Measurements from ENCODE around the gene ZNF234. TPM values are rescaled to one million over a fixed set of nuclear protein-coding genes. Genes with fewer than 3 reads are reported as not detected.

The ZNF234 gene
- total RNA-seq, 2 donors from 2014 or later = 5.6 to 7.0 TPM

DNA sequence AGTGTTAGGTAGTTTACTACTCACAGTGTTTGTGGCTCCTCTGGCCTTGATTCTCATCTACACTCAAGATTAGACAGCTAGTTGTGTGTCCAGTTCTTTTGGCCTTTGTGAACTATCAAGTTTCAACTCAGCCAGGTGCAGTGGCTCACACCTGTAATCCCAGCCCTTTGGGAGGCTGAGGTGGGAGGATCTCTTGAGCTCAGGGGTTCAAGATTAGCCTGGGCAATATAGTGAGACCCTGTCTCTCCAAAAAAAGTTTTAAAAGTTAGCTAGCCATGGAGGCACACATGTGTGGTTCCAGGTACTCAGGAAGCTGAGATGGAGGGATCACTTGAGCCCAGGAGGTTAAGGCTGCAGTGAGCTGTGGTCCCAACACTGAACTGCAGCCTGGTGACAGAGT is 39.6 kb downstream of the ZNF234 start:
- Histone ChIP-seq H3K36me3 (peaks cover 0 to 7% of the 10 kb centered on the region in 2 donors), H3K9me3 (peaks cover 10% of the 10 kb centered on the region), H3K4me3 (no peak overlapping the region), H3K27me3 (replicated peaks; ENCODE audit: insufficient read depth) (no peaks in the 10 kb centered on the region), H3K4me1 (replicated peaks) (no peaks in the 10 kb centered on the region), H3K27ac (no peak overlapping the region)
- TF ChIP-seq POLR2AphosphoS5 (IDR thresholded peaks at IDR 0.05) (no peak), POLR2A (IDR thresholded peaks at IDR 0.05) (no peak)
- TF ChIP-seq, protein P1, sequence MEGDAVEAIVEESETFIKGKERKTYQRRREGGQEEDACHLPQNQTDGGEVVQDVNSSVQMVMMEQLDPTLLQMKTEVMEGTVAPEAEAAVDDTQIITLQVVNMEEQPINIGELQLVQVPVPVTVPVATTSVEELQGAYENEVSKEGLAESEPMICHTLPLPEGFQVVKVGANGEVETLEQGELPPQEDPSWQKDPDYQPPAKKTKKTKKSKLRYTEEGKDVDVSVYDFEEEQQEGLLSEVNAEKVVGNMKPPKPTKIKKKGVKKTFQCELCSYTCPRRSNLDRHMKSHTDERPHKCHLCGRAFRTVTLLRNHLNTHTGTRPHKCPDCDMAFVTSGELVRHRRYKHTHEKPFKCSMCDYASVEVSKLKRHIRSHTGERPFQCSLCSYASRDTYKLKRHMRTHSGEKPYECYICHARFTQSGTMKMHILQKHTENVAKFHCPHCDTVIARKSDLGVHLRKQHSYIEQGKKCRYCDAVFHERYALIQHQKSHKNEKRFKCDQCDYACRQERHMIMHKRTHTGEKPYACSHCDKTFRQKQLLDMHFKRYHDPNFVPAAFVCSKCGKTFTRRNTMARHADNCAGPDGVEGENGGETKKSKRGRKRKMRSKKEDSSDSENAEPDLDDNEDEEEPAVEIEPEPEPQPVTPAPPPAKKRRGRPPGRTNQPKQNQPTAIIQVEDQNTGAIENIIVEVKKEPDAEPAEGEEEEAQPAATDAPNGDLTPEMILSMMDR (IDR thresholded peaks at IDR 0.05) = no peak
- intact Hi-C loops (cut with DNase I) = no loop called here
- DNase-seq (ENCODE audit: low spot score) = no peak

DNA sequence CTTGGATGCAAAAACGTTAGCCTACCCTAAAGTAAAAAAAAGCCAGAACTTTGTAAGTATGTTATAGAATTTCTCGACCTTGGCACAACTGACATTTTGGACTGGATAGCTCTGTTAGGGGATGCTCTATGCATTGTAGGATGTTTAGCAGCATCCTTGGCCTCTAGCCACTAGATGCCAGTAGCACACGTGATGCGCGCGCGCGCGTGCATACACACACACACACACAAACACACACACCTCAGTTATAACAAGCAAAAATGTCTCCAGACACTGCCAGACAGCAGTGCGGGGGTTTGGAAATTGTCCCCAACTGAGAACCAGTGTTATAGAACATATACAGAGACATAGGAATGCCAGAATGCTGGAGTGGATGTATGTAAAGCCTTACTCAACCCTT is 40.8 kb downstream of the ZNF234 start:
- no peak for DNase-seq (ENCODE audit: low spot score)
- Histone ChIP-seq H3K27me3 (replicated peaks; ENCODE audit: insufficient read depth) (no peaks in the 10 kb centered on the region), H3K36me3 (no peaks in the 10 kb centered on the region), H3K4me3 (no peak overlapping the region), H3K4me1 (replicated peaks) (no peaks in the 10 kb centered on the region), H3K9me3 (peaks cover 6% of the 10 kb centered on the region), H3K27ac (no peak overlapping the region)
- no peak for TF ChIP-seq POLR2AphosphoS5 (IDR thresholded peaks at IDR 0.05)
- TF ChIP-seq POLR2A (IDR thresholded peaks at IDR 0.05) = no peak
- TF ChIP-seq, protein P1 (IDR thresholded peaks at IDR 0.05) = no peak
- intact Hi-C loops (cut with DNase I) = no loop called here
- 81% methylated on average over 10 of the region's 10 CpGs for WGBS

DNA sequence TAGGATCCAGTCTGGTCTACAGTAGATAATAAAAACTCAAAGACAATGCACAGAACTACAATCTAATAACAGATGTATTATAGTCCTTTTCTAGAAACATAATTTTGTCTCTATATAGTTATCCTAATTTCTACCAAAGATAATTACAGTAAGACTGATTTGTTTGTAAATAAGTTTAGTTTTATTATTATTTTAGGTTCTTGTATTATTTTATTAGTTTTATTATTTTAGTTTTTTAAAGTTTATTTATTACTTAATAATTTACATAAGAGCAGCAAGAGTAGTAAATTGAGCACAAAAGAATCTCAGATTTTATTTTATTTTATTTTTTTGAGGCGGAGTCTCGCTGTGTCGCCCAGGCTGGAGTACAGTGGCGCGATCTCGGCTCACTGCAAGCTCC is 48.7 kb downstream of the ZNF234 start:
- Histone ChIP-seq H3K27me3 (replicated peaks; ENCODE audit: insufficient read depth) (no peaks in the 10 kb centered on the region), H3K9me3 (no peaks in the 10 kb centered on the region), H3K27ac (no peak overlapping the region), H3K36me3 (no peaks in the 10 kb centered on the region), H3K4me3 (no peak overlapping the region), H3K4me1 (replicated peaks) (no peaks in the 10 kb centered on the region)
- intact Hi-C loops (cut with DNase I) = no loop called here
- 96% methylated on average over 6 of the region's 6 CpGs for WGBS
- no peak for TF ChIP-seq POLR2AphosphoS5 (IDR thresholded peaks at IDR 0.05)
- no peak for TF ChIP-seq POLR2A (IDR thresholded peaks at IDR 0.05)
- TF ChIP-seq, protein P1 (IDR thresholded peaks at IDR 0.05) = no peak
- DNase-seq (ENCODE audit: low spot score) = no peak

DNA sequence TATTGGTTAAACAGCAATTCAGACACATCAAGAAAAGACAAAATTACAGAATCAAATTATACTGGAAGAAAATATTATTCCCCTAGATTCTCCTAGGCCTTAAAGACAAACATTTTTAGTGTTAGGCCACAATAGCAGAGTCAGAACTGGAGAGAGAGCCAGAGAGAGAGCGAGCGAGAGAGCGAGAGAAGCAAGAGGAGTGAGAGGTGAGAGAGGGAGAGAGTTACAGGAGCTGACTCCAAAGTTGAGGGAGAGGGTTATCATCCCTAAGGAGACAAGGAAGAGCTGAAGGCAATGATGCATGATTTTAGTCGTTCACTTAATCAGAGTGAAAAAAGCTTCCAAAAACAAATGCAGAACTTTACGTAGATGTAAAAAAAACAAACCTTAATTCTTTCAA is 50.8 kb downstream of the ZNF234 start:
- TF ChIP-seq POLR2AphosphoS5 (IDR thresholded peaks at IDR 0.05) = no peak
- TF ChIP-seq, protein P1 (IDR thresholded peaks at IDR 0.05) = no peak
- TF ChIP-seq POLR2A (IDR thresholded peaks at IDR 0.05) = no peak
- Histone ChIP-seq H3K4me1 (replicated peaks) (no peaks in the 10 kb centered on the region), H3K27me3 (replicated peaks; ENCODE audit: insufficient read depth) (no peaks in the 10 kb centered on the region), H3K4me3 (no peak overlapping the region), H3K9me3 (no peaks in the 10 kb centered on the region), H3K36me3 (no peaks in the 10 kb centered on the region), H3K27ac (no peak overlapping the region)
- intact Hi-C loops (cut with DNase I) = no loop called here
- 79% methylated on average over 5 of the region's 5 CpGs for WGBS
- DNase-seq (ENCODE audit: low spot score) = no peak

DNA sequence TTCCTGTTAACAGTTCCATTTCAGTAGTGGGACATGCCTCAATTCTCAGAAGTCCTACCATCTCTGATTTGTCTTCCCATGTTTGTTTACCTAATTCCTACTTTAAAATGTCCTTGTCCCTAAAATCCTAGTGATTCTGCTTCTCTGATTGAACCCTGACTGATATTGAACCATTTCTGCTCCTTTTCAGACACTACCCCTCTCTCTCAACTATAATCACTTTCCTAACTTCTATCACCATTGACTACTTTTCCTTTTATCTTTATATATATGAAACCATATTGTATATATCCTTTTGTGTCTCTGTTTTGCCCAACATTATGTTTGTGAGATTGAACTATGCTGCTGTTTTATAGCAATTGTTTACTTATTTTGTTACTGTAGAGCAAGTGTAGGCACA is 55.4 kb downstream of the ZNF234 start:
- no peak for DNase-seq (ENCODE audit: low spot score)
- H3K9me3 ChIP-seq = no peaks in the 10 kb centered on the region
- no peak overlapping the region for H3K4me3 ChIP-seq
- intact Hi-C loops (cut with DNase I) = no loop called here
- H3K4me1 ChIP-seq (replicated peaks) = no peaks in the 10 kb centered on the region
- H3K27me3 ChIP-seq (replicated peaks; ENCODE audit: insufficient read depth) = no peaks in the 10 kb centered on the region
- TF ChIP-seq POLR2AphosphoS5 (IDR thresholded peaks at IDR 0.05) (no peak), POLR2A (IDR thresholded peaks at IDR 0.05) (no peak)
- TF ChIP-seq, protein P1 (IDR thresholded peaks at IDR 0.05) = no peak
- no peaks in the 10 kb centered on the region for H3K36me3 ChIP-seq
- no peak overlapping the region for H3K27ac ChIP-seq

Measured in prostate gland (tissue), 2 donors.